HG03571 (cell line): ENCODE measurements around the gene PKNOX1.
"Not testable (repeated sequence)": the region's sequence is repeated elsewhere in the genome, so short reads cannot be mapped to it uniquely, and the experiment has no call there.

Source experiments
- ATAC-seq: cut with Tn5 transposase; IDR thresholded peaks from one replicate; pipeline ENCODE4 v1.9.1; 2021; ENCODE audit not compliant: unreplicated experiment

The PKNOX1 gene

DNA sequence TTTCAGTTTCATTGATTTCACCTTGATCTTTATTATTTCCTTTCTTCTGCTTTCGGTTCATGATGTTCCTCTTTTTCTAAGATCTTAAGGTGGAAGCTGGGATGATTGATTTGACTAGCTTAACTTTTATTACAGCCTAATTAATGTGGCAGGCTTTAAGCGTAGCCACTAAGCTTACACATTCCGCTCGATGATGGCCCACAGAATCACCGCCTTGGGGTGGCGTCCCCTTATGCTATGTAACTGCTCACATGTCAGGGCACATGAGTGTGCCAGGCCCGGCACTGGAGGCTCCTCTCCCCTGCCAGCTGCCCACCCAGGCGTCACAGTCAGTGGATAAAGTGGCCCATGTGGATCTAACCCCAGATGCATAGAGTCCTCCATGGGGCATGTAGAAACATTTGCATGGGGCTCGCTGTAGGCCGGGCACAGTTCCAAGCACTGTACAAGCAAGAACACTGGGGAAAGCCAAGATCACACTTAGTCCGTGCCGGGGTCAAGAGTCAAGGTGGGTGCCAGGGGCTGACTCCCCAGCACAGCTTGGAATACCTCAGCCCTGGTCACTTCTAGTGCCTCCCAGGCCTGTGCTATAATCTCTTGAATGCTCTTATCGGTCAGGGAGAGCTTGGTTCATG is 41.7 kb downstream of the PKNOX1 start:
- no peak for ATAC-seq

DNA sequence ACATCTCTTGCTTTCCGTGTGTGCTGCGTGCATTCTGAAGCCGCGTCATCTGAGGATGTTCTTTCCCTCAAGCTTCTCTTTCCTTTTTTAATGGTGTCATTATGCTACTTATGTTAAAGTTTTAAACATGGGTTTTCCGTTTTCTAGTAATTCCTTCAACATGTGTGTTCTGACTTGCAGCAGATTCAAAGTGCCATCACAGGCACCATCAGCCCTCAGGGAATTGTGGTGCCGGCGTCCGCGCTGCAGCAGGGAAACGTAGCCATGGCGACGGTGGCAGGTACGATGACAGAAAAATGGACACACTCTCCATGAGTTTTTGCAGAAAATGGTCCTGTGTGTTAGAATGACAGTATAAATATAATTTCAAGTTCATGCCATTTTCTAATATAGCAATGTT is 42.4 kb downstream of the PKNOX1 start:
- ATAC-seq, result no peak

DNA sequence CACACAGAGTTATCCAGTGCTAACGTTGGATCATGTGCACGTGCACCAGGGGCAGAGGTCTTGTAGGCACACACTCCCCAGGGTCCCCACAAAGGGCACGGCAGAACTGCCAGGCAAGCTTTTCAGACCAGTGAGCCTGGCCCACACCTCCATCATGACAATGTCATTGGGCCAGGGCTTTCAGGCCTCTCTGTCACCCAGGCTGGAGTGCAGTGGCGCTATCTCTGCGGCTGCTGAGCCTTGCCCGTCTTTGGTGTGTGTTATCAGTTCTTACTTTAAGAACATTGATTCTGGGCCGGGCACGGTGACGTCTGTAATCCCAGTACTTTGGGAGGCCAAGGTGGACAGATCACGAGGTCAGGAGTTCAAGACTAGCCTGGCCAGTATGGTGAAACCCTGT is 44.2 kb downstream of the PKNOX1 start:
- no peak for ATAC-seq

DNA sequence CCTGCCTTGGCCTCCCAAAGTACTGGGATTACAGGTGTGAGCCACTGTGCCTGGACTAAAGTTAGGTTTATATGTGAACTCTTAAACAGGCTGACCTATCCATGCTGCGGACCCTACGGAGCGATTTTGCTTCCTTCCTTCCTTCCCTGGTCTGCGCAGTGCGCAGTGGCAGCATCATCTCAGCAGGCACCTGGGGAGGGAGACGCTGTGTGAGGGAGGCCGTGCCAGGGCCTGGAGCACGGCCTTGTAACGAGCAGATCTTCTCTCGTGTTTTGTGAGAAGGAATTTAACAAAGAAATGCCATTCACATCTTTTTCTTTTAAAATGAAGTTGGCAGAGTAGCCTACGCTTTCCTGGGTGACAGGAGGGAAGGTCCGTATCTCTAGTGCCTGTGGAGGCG is 45.8 kb downstream of the PKNOX1 start:
- no peak for ATAC-seq

DNA sequence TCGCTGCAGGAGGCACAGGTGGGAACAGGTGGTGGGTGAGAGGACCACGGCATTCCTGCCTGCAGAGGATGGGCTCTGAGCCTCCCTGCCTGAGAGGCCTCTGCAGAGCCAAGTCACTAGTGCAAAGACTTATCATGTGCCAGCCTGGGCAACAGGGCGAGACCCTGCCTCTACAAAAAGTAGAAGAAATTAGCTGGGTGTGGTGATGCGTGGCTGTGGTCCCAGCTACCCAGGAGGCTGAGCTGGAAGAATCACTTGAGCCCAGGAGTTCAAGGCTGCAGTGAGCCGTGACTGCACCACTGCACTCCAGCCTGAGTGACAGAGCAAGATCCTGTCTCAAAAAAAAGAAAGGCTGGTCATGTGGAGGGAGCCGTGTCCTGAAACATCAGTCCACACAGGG is 46.4 kb downstream of the PKNOX1 start:
- ATAC-seq, result no peak

DNA sequence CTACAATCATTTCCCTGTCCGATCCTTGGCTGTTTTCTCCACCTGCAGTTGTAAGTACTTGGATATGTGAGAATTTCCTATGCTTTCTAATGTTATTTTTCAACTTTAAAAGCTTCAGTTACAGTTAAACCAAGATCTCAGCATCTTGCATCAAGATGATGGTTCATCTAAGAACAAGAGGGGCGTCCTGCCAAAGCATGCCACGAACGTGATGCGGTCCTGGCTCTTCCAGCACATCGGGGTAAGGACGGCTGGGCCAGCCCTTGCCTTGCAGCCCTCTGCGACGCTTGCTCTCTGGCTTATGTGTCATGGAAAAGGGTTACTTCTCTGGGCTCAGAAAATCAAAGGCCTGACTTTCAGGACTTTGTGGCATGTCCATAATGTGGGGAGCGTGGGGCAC is 46.8 kb downstream of the PKNOX1 start:
- ATAC-seq, result no peak

DNA sequence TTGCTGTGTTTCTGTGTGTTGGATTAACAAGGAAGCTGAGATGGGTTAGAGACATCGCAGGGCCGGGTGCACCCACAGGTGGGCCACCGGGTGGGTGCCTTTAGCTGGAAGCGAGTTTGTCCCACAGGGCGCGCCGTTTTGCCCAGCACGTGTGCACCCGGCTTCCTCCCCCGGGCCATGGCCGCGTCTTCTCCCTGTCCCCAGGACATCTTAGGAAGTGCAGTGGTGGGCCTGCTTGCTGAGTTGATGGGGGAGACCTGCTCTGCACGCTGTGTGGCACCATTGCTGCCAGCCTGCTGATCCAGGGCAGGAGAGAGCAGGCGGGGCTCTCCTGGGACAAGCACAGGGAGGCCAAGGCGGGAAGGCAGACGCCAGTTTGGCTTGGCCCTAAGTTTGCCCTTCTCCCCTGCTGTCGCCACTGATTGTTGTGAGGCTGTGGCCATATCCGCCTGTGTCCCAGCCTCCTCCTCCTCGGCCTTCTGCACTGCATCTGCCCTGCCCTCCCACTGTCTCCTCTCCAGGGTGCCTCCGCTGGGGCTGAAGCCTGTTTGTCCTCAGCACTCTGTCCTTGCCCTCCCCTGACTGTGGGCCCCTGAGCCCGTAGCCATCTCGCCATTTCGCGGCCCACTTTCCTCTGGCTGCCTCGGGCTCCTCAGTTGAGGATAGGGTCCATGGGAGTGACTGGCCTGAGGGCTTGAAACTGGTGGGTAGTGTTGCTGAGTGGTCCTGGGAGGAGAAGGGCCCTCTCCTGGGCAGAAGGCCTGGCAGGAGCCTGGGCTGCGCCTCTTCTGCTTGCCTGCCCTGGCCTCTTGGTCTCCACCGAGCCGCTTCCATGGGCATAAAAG is 47.6 kb downstream of the PKNOX1 start:
- no peak for ATAC-seq

DNA sequence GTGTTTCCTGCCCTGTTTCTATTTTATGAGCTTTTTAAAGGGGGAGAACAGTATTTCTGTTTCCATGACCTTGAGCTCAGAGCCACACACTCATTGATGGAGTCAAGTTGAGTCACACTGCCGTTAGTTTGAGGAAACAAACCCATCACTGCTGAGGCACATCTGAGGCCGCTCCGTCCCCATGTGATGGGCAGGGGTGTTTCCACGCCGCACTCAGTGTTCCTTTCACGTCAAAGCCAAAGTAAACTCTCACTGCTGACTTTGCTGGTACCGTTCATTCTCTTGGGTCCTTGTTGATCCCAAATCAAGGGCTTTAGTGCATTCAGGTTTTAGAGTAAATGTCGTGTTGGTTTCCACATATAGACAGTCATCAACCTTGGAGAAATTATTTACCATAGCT is 48.8 kb downstream of the PKNOX1 start:
- no peak for ATAC-seq

DNA sequence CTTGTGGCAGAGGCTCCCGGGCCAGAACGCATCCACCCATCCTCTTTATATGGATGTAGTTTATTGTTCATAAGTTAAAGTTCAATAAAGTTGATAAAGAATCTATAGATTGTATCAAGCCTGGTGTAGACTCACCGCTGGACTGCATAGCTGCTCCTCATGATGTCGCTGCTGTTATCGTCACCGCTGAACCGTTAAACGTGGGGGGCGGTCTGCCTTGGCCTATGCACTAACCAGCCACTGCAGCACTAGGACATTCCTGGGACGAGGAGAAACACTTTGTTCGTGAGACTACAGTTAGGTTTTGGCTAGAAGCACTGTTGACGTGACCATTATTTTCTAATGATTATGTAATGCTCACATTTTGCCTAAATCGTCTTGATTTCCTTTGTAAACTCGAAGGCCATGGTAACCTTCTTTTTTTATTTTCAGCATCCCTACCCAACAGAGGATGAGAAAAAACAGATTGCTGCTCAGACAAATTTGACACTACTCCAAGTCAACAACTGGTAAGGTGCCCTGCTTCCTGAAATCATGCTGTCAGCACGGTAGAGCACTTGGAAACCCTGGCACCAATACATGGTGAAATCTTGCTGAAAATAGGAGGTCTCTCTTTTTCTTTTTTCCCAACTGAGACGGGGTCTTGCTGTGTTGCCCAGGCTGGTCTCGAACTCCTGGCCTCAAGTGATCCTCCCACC is 50.2 kb downstream of the PKNOX1 start:
- no peak for ATAC-seq

DNA sequence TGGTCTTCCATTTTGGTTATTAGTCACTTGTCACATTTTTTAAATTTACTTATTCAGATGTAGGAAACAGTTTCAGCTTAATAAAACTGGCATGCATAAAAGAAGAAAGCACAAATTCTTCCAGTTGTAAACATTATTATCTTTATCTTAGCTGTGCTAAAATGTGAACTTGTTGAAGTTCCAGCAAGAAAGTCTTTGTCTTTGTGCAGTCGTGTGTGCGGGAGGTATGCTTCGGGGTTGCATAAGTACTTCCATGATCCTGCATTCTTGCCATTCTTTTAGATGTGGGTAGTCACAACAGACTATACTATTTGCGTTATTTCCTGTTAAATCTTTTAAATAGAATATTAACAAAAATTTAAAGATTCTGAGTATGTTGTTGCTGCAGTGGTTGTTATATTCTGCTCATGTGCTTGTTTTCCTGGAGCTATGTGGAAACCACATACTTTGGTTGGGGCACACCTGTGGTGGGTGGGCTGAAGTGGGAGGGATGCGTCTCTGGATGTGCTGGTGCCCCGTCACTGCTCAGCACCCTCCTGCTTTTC is 51.3 kb downstream of the PKNOX1 start:
- ATAC-seq, result no peak

DNA sequence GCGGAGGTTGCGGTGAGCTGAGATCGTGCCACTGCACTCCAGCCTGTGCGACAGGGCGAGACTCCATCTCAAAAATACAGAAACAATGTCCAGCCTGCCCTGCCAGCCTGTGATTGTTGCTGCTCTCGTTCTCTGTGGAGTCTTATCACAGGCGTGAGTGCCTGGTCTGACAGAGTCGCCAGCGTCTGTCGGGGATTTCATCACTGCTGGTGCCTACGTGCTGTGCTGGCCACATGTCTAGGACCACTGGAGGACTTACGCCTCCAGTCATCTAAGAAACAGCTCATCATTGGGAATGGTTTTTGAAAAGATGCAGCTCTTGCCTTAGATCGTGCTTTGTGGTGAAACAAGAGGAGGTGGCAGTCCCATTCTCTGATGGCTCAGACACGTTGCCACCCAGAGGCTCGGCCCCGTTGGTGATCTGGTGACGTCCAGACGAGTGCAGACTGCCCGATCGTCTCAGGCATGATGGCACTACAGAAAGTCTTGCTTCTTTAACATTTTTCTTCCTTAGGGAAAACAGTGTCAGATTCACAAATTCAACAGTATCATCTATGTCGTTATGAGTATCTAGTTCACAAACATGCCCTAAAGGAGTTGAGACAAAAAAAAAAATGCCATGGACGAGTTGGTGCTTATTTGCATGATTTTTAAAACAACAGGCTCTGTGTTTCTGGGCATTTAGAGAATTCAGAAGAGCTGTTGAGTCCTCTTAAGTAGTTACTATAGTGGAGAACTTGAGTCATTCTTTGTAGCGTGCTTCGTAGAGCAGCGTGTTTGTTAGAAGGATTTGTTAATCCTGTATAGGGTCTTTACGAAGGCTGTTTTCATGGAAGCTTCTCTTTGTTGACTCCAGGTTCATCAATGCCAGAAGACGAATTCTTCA is 53.7 kb downstream of the PKNOX1 start:
- ATAC-seq, result no peak

DNA sequence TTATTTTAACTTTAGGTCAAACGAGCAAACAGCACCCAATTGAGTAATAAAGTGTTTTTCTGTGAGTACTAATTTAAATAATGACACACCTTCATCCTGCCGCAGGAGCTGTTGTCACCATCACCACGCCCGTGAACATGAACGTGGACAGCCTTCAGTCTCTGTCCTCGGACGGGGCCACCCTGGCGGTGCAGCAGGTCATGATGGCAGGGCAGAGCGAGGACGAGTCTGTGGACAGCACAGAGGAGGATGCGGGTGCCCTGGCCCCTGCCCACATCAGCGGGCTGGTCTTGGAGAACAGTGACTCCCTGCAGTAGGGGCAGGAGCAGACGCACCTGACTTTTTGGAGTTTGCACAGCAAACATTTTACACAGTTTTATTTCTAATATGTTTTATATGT is 55.4 kb downstream of the PKNOX1 start:
- ATAC-seq, result no peak

DNA sequence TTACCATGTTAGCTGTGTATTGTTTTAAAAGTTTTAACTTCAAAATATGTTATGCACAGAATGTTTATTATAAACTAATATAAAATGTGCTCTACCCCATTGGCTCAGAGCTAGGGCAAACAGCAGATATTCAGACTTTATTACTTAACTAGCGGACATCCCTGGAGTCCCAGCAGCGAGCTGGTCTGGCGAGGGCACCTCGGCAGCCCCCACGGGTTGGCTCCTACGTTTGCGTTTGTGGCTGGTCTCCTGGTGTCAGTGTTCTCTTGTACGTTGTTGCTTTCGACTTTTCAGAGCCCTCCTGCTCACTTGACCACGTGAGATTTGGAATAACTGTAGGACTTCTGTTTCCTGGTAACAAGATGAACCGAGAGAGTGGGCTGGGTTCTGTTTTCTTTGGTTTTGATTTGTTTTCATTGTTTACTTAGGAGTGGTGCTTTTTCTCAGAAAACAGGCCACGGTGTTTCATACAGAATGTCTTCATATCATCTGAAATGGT is 56.8 kb downstream of the PKNOX1 start:
- no peak for ATAC-seq

DNA sequence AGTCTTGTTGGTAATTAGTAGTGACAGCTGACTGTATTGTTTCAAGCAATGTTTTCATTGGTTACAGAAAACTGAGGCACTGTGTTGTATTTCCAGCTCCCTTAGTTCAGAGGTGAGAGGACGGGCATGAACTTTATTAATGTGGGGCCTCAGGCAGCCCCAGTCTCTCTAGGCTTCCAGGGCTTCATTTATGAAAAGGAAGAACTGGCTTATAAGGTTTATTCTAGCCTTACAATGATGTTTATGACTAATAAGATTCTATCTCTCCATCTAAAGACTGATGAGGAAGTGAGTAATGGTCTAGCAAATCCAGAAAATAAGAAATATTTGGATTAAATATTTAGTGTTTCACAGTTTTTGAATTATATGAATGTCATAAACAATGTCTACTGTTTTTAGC is 59.7 kb downstream of the PKNOX1 start:
- ATAC-seq, result no peak

DNA sequence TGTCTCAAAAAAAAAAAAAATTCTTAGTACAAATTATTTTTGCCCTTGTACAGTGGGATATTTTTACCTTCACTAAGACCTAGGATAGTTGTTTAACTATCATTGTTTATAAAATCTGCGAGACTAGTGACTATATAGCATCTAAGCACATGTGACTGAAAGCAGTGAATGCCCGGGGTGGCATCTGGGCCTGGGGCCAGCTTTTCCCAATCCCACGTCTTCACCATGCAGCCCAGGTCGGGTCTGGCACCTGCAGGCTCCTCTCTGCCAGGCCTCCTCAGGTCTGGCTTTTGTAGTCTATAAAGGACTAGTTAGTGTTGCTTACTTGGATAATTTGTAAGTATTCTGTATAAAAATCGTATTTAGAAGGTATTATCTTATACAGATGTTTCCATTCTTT is 60.5 kb downstream of the PKNOX1 start:
- ATAC-seq, result no peak

DNA sequence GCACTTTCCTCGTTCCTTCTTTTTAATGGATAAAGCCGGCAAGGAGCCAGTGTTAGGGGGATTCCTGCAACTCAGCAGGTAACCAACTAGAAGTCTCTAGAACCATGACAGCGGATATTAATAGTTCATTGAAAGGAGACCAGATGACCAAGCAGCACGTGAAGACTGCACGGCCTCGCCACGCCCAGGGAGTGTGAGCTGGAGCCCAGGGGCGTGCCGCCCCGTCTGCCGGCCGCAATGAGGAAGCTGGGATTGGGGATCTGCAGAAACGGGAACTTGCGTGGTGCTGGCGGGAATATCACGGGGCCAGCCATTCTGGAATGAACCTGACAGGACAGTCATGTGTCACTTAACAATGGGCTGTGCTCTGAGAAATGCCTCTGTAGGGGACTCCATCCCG is 62.5 kb downstream of the PKNOX1 start:
- ATAC-seq, result not testable (repeated sequence)

DNA sequence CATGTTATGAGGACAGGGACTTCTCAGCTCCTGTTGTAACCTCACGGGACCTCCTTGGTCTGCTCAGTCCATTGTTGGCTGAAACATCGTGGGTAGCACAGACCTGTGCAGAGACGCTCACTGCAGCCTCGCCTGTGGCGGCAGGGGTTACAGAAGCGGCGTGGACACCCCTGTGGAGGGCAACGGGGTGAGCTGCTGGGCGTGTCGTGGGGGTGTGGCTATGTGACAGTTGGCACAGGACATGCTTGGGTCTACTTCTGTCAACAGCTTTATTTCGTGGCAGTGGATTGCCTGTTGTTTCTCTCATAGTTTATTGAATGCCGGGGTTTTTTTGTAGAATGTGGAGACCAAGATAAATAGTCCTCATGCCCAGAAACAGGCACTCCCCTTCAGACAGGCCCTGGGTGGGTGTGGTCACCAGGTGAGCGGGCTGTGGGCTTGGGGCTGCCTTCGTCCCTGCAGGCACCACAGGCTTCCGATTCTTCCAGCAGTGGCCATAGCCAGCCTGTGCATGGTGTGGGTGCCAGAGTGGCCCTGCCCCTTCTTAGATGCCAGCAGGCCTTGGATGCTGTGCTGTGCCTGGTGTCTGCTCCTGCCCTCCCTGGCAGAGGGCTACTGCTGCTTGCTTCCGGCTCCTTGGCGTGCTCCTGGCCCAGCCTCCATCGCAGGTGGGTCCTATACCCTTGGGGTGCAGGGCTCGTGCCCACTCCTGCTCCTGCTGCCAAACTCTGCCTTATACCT is 63.7 kb downstream of the PKNOX1 start:
- ATAC-seq, result not testable (repeated sequence)

DNA sequence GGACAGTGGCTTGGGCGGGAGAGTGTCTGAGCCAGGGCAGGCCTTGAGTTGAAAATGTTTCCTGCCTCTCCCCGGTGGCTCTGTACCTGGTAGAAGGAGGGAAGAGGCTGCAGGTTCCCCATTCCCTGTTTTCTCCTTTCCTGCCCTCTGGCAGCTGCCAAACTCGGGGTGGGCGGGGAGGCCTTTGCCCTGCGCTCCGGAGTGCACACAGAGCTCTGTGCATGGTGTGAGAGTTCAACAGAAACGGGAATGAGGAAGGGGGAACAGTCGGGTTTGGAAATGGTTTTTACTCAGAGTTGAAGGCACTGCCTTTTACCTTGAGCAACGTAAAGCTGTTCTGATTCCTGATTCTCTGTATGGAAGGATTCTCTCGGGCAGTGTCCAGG is 64.3 kb downstream of the PKNOX1 start:
- ATAC-seq, result not testable (repeated sequence)

DNA sequence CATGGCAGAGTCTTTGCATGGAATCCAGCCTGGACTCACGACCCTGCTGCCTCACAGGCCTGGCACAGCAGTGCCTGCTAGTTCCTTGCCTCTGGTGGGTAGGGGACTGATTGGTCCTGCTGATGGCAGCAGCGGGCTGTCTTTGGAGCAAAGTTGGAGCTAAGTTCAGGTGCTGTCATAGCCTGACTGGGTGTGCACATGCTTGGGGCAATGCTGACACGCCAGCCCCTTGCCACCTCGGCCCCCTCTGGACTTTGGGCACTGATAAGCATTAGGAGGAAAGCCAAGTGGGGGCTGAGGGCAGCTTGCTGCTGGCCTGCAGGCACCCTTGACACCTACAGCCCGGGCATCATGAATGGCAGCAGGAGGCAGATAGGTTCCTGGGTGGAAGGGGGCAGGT is 67.8 kb downstream of the PKNOX1 start:
- ATAC-seq, result not testable (repeated sequence)

DNA sequence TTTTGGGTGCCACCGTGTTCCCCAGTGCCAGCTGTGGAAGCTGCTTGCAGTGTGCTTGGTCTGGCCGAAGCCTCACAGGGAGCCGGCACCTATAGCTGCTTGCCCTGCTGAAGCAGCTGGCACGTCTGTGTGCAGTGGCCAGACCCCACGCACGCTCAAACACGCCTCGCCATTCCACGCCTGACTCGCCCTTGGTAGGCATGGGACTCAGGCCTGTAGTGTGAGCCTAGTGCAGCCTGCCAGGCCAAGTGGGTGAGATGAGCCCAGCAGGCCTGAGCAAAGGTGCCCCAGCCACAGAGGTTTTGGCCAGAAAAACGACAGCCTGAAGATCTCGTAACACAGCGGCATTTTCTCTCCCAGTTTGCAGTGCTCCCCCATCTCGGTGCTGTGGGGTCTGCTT is 68.9 kb downstream of the PKNOX1 start:
- ATAC-seq, result not testable (repeated sequence)
